H1 (cell line): ENCODE results near the gene MAS1L. TPM values are rescaled to one million over a fixed set of nuclear protein-coding genes. Genes with fewer than 3 reads are reported as not detected.

Experiments used
- CTCF ChIA-PET: fragments of 300-600 bp; sonication (Branson Sonifier 250); formaldehyde crosslinking; loops from one replicate; lab custom pipeline; 2021; ENCODE audit not compliant: partially characterized antibody; lab: Charles Lee
- POLR2A ChIA-PET: fragments of 300-600 bp; sonication (Branson Sonifier 250); formaldehyde crosslinking; loops from one replicate; lab custom pipeline; 2021; ENCODE audit warnings: inconsistent platforms; ENCODE audit not compliant: partially characterized antibody; lab: Charles Lee
- DNase-seq, 2 experiments: peaks; one replicate each; pipeline versions ENCODE4 v3.0.0 to v3.0.0-alpha.2; 2010 to 2022; ENCODE audit warnings: low spot score in 2 of 2, low read depth in 1 of 2, mixed read lengths in 1 of 2
- FAIRE-seq: peaks from 2 replicates; lab custom pipeline; 2011; peaks lifted over from hg19 to GRCh38; lab: Jason Lieb, UNC
- H2AFZ ChIP-seq: 2 replicates; pipeline ENCODE4 v1.8.1; 2012; ENCODE audit warnings: low read length, inconsistent platforms
- H2AK5ac ChIP-seq: 2 replicates; pipeline ENCODE4 v1.6.1; 2013; ENCODE audit warnings: low read depth, low read length
- H2BK120ac ChIP-seq: replicated peaks from 2 replicates; pipeline ENCODE3; 2013; ENCODE audit warnings: low read depth, low read length, inconsistent platforms
- H2BK12ac ChIP-seq: 2 replicates; pipeline ENCODE4 v1.6.1; 2013; ENCODE audit warnings: low read depth, low read length
- H2BK15ac ChIP-seq: 2 replicates; pipeline ENCODE4 v1.6.1; 2013; ENCODE audit warnings: low read length
- H2BK20ac ChIP-seq: 2 replicates; pipeline ENCODE4 v1.6.1; 2013; ENCODE audit warnings: low read length
- H2BK5ac ChIP-seq: 2 replicates; pipeline ENCODE4 v1.6.1; 2013; ENCODE audit warnings: low read depth, low read length
- H3K14ac ChIP-seq: 2 replicates; pipeline ENCODE4 v1.6.1; 2013; ENCODE audit warnings: inconsistent platforms; ENCODE audit not compliant: insufficient read length
- H3K18ac ChIP-seq: 2 replicates; pipeline ENCODE4 v1.6.1; 2013; ENCODE audit warnings: low read length; ENCODE audit errors: extremely low read depth
- H3K23ac ChIP-seq: 2 replicates; pipeline ENCODE4 v1.6.1; 2013; ENCODE audit warnings: inconsistent platforms; ENCODE audit not compliant: insufficient read length
- H3K23me2 ChIP-seq: 2 replicates; pipeline ENCODE4 v1.6.1; 2013; ENCODE audit warnings: low read depth, low read length
- H3K27ac ChIP-seq: 2 replicates; pipeline ENCODE4 v1.6.1; 2011; ENCODE audit warnings: low read depth, low read length, inconsistent platforms
- H3K27me3 ChIP-seq, 4 experiments: replicated peaks in 1 of 4; 1 replicate in 1 of 4; 2 replicates in 3 of 4; pipeline versions ENCODE4 v1.6.1 to v1.8.1; 2011 to 2013; ENCODE audit warnings: low read length in 3 of 4, mild to moderate bottlenecking in 3 of 4, inconsistent platforms in 2 of 4, mixed read lengths in 2 of 4, moderate library complexity in 1 of 4; ENCODE audit not compliant: control insufficient read depth in 3 of 4, insufficient read depth in 3 of 4; ENCODE audit errors: extremely low read depth in 1 of 4
- H3K36me3 ChIP-seq, 4 experiments: 2 replicates each; pipeline versions ENCODE4 v1.6.1 to v1.8.1; 2011 to 2013; ENCODE audit warnings: mild to moderate bottlenecking in 4 of 4, low read length in 3 of 4, moderate library complexity in 2 of 4, control low read depth in 1 of 4, inconsistent platforms in 1 of 4; ENCODE audit not compliant: insufficient read depth in 4 of 4, control insufficient read depth in 2 of 4
- H3K4ac ChIP-seq: replicated peaks from 2 replicates; pipeline ENCODE3; 2013; ENCODE audit warnings: low read length, low read depth, mixed read lengths, inconsistent platforms; ENCODE audit not compliant: insufficient read length
- H3K4me1 ChIP-seq, 4 experiments: replicated peaks in 1 of 4; 1 replicate in 1 of 4; 2 replicates in 3 of 4; pipeline versions ENCODE4 v1.6.1 to v1.8.1; 2011 to 2013; ENCODE audit warnings: low read length in 3 of 4, inconsistent platforms in 2 of 4, mixed read lengths in 1 of 4; ENCODE audit not compliant: insufficient read depth in 4 of 4, control insufficient read depth in 3 of 4
- H3K4me2 ChIP-seq, 2 experiments: 2 replicates each; pipeline versions ENCODE4 v1.6.1 to v1.8.1; 2011 to 2013; ENCODE audit warnings: low read depth in 2 of 2, low read length in 2 of 2, control low read depth in 1 of 2, inconsistent platforms in 1 of 2, mild to moderate bottlenecking in 1 of 2; ENCODE audit not compliant: insufficient read depth in 1 of 2
- H3K4me3 ChIP-seq, 4 experiments: fragments of 200-600, 300-600 bp in 1 of 4; sonication (generic), shearing (Covaris generic), sonication (Bioruptor Twin) in 1 of 4; 2 replicates each; pipeline versions ENCODE4 v1.5.1 to v1.8.1; 2011 to 2016; ENCODE audit warnings: low read length in 4 of 4, low read depth in 3 of 4, control low read depth in 2 of 4, inconsistent platforms in 2 of 4, mild to moderate bottlenecking in 2 of 4, mixed read lengths in 1 of 4, moderate library complexity in 1 of 4; ENCODE audit not compliant: insufficient read depth in 2 of 4; ENCODE audit errors: extremely low read depth in 1 of 4
- H3K56ac ChIP-seq: replicated peaks from 2 replicates; pipeline ENCODE3; 2013; ENCODE audit warnings: low read depth, mild to moderate bottlenecking, mixed read lengths, low read length, inconsistent platforms; ENCODE audit not compliant: insufficient read length
- H3K79me1 ChIP-seq: 2 replicates; pipeline ENCODE4 v1.6.1; 2013; ENCODE audit warnings: low read depth, low read length, control low read depth
- H3K79me2 ChIP-seq, 2 experiments: 2 replicates each; pipeline versions ENCODE4 v1.6.1 to v1.8.1; 2012 to 2013; ENCODE audit warnings: low read length in 2 of 2, mild to moderate bottlenecking in 2 of 2, inconsistent platforms in 1 of 2; ENCODE audit not compliant: insufficient read depth in 2 of 2, control insufficient read depth in 1 of 2
- H3K9ac ChIP-seq, 4 experiments: replicated peaks in 1 of 4; 1 replicate in 1 of 4; 2 replicates in 3 of 4; pipeline versions ENCODE4 v1.6.1 to v1.8.1; 2011 to 2013; ENCODE audit warnings: low read depth in 3 of 4, low read length in 3 of 4, control low read depth in 2 of 4, mild to moderate bottlenecking in 2 of 4, moderate library complexity in 2 of 4, inconsistent platforms in 1 of 4; ENCODE audit errors: extremely low read depth in 1 of 4
- H3K9me3 ChIP-seq, 2 experiments: 2 replicates each; pipeline versions ENCODE4 v1.6.1 to v1.8.1; 2012 to 2013; ENCODE audit warnings: mild to moderate bottlenecking in 2 of 2, moderate library complexity in 2 of 2, control low read depth in 1 of 2, inconsistent platforms in 1 of 2, low read depth in 1 of 2, low read length in 1 of 2, mixed read lengths in 1 of 2; ENCODE audit not compliant: insufficient read depth in 2 of 2
- H4K20me1 ChIP-seq, 2 experiments: replicated peaks in 1 of 2; 2 replicates each; pipeline versions ENCODE3 to v1.8.1; 2011 to 2013; ENCODE audit warnings: inconsistent platforms in 2 of 2, low read length in 2 of 2, mild to moderate bottlenecking in 1 of 2; ENCODE audit not compliant: insufficient read depth in 2 of 2, control insufficient read depth in 1 of 2
- H4K5ac ChIP-seq: 2 replicates; pipeline ENCODE4 v1.6.1; 2013; ENCODE audit warnings: low read length, low read depth, mixed read lengths, inconsistent platforms; ENCODE audit not compliant: insufficient read length
- H4K8ac ChIP-seq: 2 replicates; pipeline ENCODE4 v1.8.0; 2013; ENCODE audit warnings: mild to moderate bottlenecking, moderate library complexity, low read length, inconsistent platforms; ENCODE audit not compliant: insufficient read depth; ENCODE audit errors: extremely low read depth
- H4K91ac ChIP-seq: replicated peaks from 2 replicates; pipeline ENCODE3; 2013; ENCODE audit warnings: low read length, mixed read lengths, inconsistent platforms; ENCODE audit not compliant: insufficient read length
- ATF3 ChIP-seq: IDR thresholded peaks from 2 replicates; pipeline ENCODE4 v1.6.1; 2011; ENCODE audit warnings: low read depth, mild to moderate bottlenecking, low read length; ENCODE audit not compliant: insufficient read depth
- BCL11A ChIP-seq, 2 experiments: IDR thresholded peaks; one replicate each; pipeline ENCODE4 v1.6.1; 2011; ENCODE audit warnings: low read depth in 2 of 2, low read length in 2 of 2, mild to moderate bottlenecking in 2 of 2
- CREB1 ChIP-seq: IDR thresholded peaks from 2 replicates; pipeline ENCODE4 v1.6.1; 2012; ENCODE audit warnings: inconsistent platforms
- CTBP2 ChIP-seq: IDR thresholded peaks from 2 replicates; pipeline ENCODE4 v1.7.0; 2011; ENCODE audit warnings: borderline replicate concordance, mild to moderate bottlenecking, moderate library complexity, mixed read lengths, low read length; ENCODE audit not compliant: insufficient read depth, insufficient read length
- E2F6 ChIP-seq: IDR thresholded peaks from 2 replicates; pipeline ENCODE4 v1.6.1; 2012; ENCODE audit warnings: inconsistent platforms
- EGR1 ChIP-seq: IDR thresholded peaks from 2 replicates; pipeline ENCODE4 v1.6.1; 2011; ENCODE audit warnings: low read depth, low read length, borderline replicate concordance
- NANOG ChIP-seq: IDR thresholded peaks from 2 replicates; pipeline ENCODE4 v1.6.1; 2011; ENCODE audit warnings: low read length, low read depth, mild to moderate bottlenecking, inconsistent platforms; ENCODE audit not compliant: insufficient read depth, poor library complexity, severe bottlenecking
- POLR2AphosphoS5 ChIP-seq: IDR thresholded peaks from 2 replicates; pipeline ENCODE4 v1.6.1; 2011; ENCODE audit warnings: low read depth, low read length
- POU5F1 ChIP-seq: IDR thresholded peaks from 2 replicates; pipeline ENCODE4 v1.6.1; 2011; ENCODE audit warnings: low read depth, mild to moderate bottlenecking, low read length, moderate library complexity
- RFX5 ChIP-seq: IDR thresholded peaks from 2 replicates; pipeline ENCODE4 v1.6.1; 2011; ENCODE audit warnings: low read depth, low read length, improper control_type of control experiment, borderline replicate concordance
- SRF ChIP-seq: IDR thresholded peaks from 2 replicates; pipeline ENCODE4 v1.6.1; 2011; ENCODE audit warnings: mild to moderate bottlenecking, low read depth, low read length, moderate library complexity
- SUZ12 ChIP-seq: fragments of 200-600 bp; sonication (generic); IDR thresholded peaks from 2 replicates; pipeline ENCODE4 v1.6.1; 2012; ENCODE audit warnings: mild to moderate bottlenecking, inconsistent platforms, low read length, moderate library complexity, mixed read lengths
- YY1 ChIP-seq: IDR thresholded peaks from 2 replicates; pipeline ENCODE4 v1.6.1; 2011; ENCODE audit warnings: low read depth, mild to moderate bottlenecking, low read length
- WGBS, 2 experiments: shearing (Covaris generic) in 1 of 2; methylation state at CpG; one replicate each; pipeline versions ENCODE4 v1.1.6 to v1.1.7; 2013 to 2015; ENCODE audit warnings: low lambda C conversion rate in 2 of 2, mixed read lengths in 2 of 2, inconsistent platforms in 1 of 2, low coverage in 1 of 2, missing lambda C conversion rate in 1 of 2; ENCODE audit not compliant: insufficient replicate concordance in 2 of 2, insufficient coverage in 1 of 2, insufficient read length in 1 of 2; ENCODE audit errors: extremely low coverage in 1 of 2, missing lambda C conversion rate in 1 of 2; 5-methylcytosine and 5-hydroxymethylcytosine counted together
- polyA plus RNA-seq, 7 experiments: library from polyadenylated mRNA; depleted of rRNA in 3 of 7; stranded (reverse) in 5 of 7; unstranded in 2 of 7; fragments of >200 nt in 5 of 7; fragments of 200-250 nt in 2 of 7; gene quantifications; 1 replicate in 5 of 7; 2 replicates in 1 of 7; 4 replicates in 1 of 7; pipeline versions ENCODE4 v1.2.1 to v1.2.3, GENCODE V29; 2011 to 2013; ENCODE audit warnings: missing spikeins in 2 of 7, mixed read lengths in 2 of 7
- total RNA-seq: library from RNA; stranded (reverse); fragmentation: NEBNext Ultra II Directional; extraction: Animal tissue kit (Norgen Biotek cat#: 25700); gene quantifications from 2 replicates; pipeline ENCODE4 v1.2.1, GENCODE V29; 2021

MAS1L gene
- total and polyA plus RNA-seq, 2 of the 8 experiments (the other 6 are each of a cell fraction or from before 2014, with no cell fraction given), result not detected

GRCh38 chr6:29474996-29475395 is 12.8 kb downstream of the MAS1L start:
- Histone ChIP-seq H2BK15ac (no peak overlapping the region), H3K4me2 (no peak overlapping the region), H3K56ac (no peak overlapping the region), H3K14ac (no peak overlapping the region), H4K8ac (no peak overlapping the region), H2BK20ac (no peak overlapping the region), H3K23me2 (no peaks in the 10 kb centered on the region), H3K4ac (no peak overlapping the region), H2BK5ac (no peak overlapping the region), H3K4me3 (no peak overlapping the region), H3K79me1 (no peaks in the 10 kb centered on the region), H3K4me1 (no peaks in the 10 kb centered on the region), H2AFZ (no peak overlapping the region), H4K91ac (no peak overlapping the region), H3K9me3 (no peaks in the 10 kb centered on the region), H2BK120ac (no peak overlapping the region), H2AK5ac (no peak overlapping the region), H3K36me3 (no peaks in the 10 kb centered on the region), H4K20me1 (no peaks in the 10 kb centered on the region)
- CTCF ChIA-PET, result interaction anchor here (0.6 kb wide), 1 partner anchor 196 kb away, joined by 4 read pairs; no protein-coding TSS in a partner anchor
- no peak for FAIRE-seq
- WGBS, 2 experiments, result 73% methylated on average over 2 of the region's 2 CpGs; no CpG with 5 or more reads in 1 of the 2 experiments
- TF ChIP-seq EGR1, result no peak
- TF ChIP-seq POU5F1, result no peak
- no peak for TF ChIP-seq SRF
- no peak for TF ChIP-seq BCL11A (IDR thresholded peaks at IDR 0.05; ENCODE audit: low read depth in 2 of 2, low read length in 2 of 2)
- no peak for TF ChIP-seq CREB1
- TF ChIP-seq SUZ12, result no peak
- no peak for TF ChIP-seq YY1
- TF ChIP-seq ATF3, result no peak
- TF ChIP-seq POLR2AphosphoS5, result no peak
- no peak for TF ChIP-seq CTBP2
- TF ChIP-seq E2F6, result no peak
- no peak for TF ChIP-seq NANOG
- no peak for TF ChIP-seq RFX5
- TF ChIP-seq, all 59 proteins: peak for 0
- DNase-seq, result no peak
- Histone ChIP-seq H3K18ac (no peak overlapping the region), H3K27me3 (no peaks in the 10 kb centered on the region), H4K5ac (no peak overlapping the region), H3K23ac (no peak overlapping the region), H3K79me2 (no peaks in the 10 kb centered on the region), H2BK12ac (no peak overlapping the region), H3K27ac (no peak overlapping the region), H3K9ac (no peak overlapping the region; a peak in 1 of 7 replicates)
- POLR2A ChIA-PET, result interaction anchor here (0.6 kb wide), 1 partner anchor 999 kb away, joined by 4 read pairs; no protein-coding TSS in a partner anchor
